Suprapubic skin (tissue), 4 donors: ENCODE measurements around the gene VHLL. TPM values are rescaled to one million over a fixed set of nuclear protein-coding genes. Genes with fewer than 3 reads are reported as not detected.

Experiments used
- DNase-seq, 2 donors: peaks; one replicate each; pipeline ENCODE4 v3.0.0-alpha.2; 2019; ENCODE audit warnings: low spot score in 2 of 2
- H3K27ac ChIP-seq: fragments of 200-600 bp; sonication (generic); one replicate; pipeline ENCODE4 v1.5.1; 2019
- H3K27me3 ChIP-seq: fragments of 200-600 bp; sonication (generic); one replicate; pipeline ENCODE4 v1.5.1; 2019
- H3K36me3 ChIP-seq: fragments of 200-600 bp; sonication (generic); one replicate; pipeline ENCODE4 v1.5.1; 2019
- H3K4me1 ChIP-seq: fragments of 200-600 bp; sonication (generic); one replicate; pipeline ENCODE4 v1.5.1; 2019
- H3K4me3 ChIP-seq: fragments of 200-600 bp; sonication (generic); one replicate; pipeline ENCODE4 v1.5.1; 2019; ENCODE audit warnings: mild to moderate bottlenecking
- H3K9me3 ChIP-seq: fragments of 200-600 bp; sonication (generic); one replicate; pipeline ENCODE4 v1.5.1; 2019
- CTCF ChIP-seq, 2 donors: fragments of 200-600 bp in 1 of 2; fragments of 450-650 bp in 1 of 2; sonication (generic) in 1 of 2; IDR thresholded peaks; one replicate each; pipeline ENCODE4 v1.5.1; 2016 to 2019; ENCODE audit warnings: antibody characterized with exemption in 2 of 2, mild to moderate bottlenecking in 1 of 2, moderate library complexity in 1 of 2
- EP300 ChIP-seq: sonication (generic); formaldehyde crosslinking; IDR thresholded peaks from one replicate; pipeline ENCODE4 v1.6.1; 2017; ENCODE audit warnings: antibody characterized with exemption
- POLR2A ChIP-seq, 2 donors: fragments of 450-650 bp; IDR thresholded peaks; one replicate each; pipeline ENCODE4 v1.6.1; 2017; ENCODE audit warnings: antibody characterized with exemption in 2 of 2, mild to moderate bottlenecking in 2 of 2, moderate library complexity in 2 of 2
- POLR2AphosphoS5 ChIP-seq, 3 donors: sonication (generic); formaldehyde crosslinking; IDR thresholded peaks; one replicate each; pipeline ENCODE4 v1.6.1; 2017; ENCODE audit warnings: antibody characterized with exemption in 3 of 3
- WGBS: methylation state at CpG from one replicate; pipeline ENCODE4 v1.1.5; 2018; 5-methylcytosine and 5-hydroxymethylcytosine counted together
- total RNA-seq, 4 donors: library from RNA; depleted of rRNA; stranded (reverse); fragments of >200 nt; gene quantifications; one replicate each; pipeline ENCODE4 v1.1.0, GENCODE V29; 2016

VHLL gene
- total RNA-seq, 4 donors from 2014 or later = not detected

DNA sequence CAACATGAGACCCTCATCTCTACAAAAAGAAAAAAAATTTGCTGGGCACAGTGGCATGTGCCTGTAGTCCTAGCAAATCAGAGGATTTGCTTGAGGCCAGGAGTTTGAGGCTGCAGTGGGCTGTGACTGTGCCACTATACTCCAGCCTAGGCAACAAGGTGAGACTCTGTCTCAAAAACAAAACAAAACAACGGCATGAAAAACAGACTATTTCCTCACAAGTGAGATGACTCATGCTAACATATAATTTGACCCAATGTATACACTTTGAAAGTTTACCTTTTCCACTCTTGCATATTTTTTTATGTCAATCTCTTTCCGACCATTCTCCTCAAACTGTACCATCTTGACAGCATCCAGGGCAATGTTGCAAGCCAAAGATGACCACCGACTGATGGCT is 21.5 kb upstream of the VHLL start:
- WGBS = 80% methylated on average over 3 of the region's 3 CpGs
- Histone ChIP-seq H3K4me1 (no peaks in the 10 kb centered on the region), H3K9me3 (no peaks in the 10 kb centered on the region), H3K36me3 (peaks cover 95% of the 10 kb centered on the region), H3K27me3 (no peaks in the 10 kb centered on the region), H3K4me3 (no peak overlapping the region), H3K27ac (no peak overlapping the region)
- DNase-seq = no peak
- no peak for TF ChIP-seq EP300
- TF ChIP-seq CTCF (IDR thresholded peaks at IDR 0.05) = no peak
- no peak for TF ChIP-seq POLR2AphosphoS5 (IDR thresholded peaks at IDR 0.05)
- no peak for TF ChIP-seq POLR2A (IDR thresholded peaks at IDR 0.05)

DNA sequence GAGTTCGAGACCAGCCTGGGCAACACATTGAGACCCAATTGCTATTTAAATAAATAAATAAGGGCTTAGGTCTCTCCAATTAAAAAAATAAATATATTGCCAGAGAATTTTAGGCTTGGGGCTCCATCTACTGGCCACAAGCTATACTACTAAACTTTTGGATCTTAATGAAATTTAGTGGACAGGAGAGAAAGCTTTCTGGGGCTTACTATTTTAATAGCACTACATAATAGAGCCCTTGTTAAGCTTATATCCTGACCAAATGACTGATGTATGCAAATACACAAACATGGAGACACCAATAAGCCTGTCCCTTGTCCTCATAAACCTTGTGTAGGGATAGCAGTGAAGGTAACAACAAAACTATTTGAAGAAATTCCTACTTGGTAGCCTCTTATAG is 20.6 kb upstream of the VHLL start:
- no peak overlapping the region for H3K27ac ChIP-seq
- no peak overlapping the region for H3K4me3 ChIP-seq
- no peaks in the 10 kb centered on the region for H3K27me3 ChIP-seq
- WGBS = 62% methylated on average over 1 of the region's 1 CpG
- H3K4me1 ChIP-seq = no peaks in the 10 kb centered on the region
- H3K9me3 ChIP-seq = no peaks in the 10 kb centered on the region
- H3K36me3 ChIP-seq = peaks cover 99% of the 10 kb centered on the region
- TF ChIP-seq CTCF (IDR thresholded peaks at IDR 0.05) (peak; percentile 5 to 41), POLR2A (IDR thresholded peaks at IDR 0.05) (no peak)
- DNase-seq = peak in 1 of 2 donors; percentile 18

DNA sequence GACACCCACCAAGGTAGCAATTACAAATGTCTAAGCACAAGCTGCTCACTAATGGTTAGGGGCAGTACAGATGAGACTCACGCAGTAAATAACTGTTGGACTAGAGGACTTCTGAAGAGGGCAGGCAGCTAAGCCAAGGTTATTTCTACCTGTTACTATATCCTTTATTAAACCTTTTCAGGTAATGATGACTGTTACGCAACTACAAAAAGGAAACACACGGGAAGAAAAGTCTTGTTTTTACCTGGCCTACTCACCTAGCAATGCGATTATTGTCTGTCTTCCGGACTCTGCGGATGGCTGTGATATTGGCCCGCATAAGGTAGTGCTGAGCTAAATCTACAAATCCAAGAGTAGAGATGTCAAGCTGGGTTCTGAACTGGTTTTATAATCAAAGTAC is 17.8 kb upstream of the VHLL start:
- Histone ChIP-seq H3K9me3 (no peaks in the 10 kb centered on the region), H3K4me3 (no peak overlapping the region), H3K27me3 (no peaks in the 10 kb centered on the region), H3K36me3 (peaks cover 97% of the 10 kb centered on the region), H3K27ac (no peak overlapping the region), H3K4me1 (no peaks in the 10 kb centered on the region)
- 88% methylated on average over 7 of the region's 7 CpGs for WGBS
- TF ChIP-seq CTCF (IDR thresholded peaks at IDR 0.05) (no peak), POLR2AphosphoS5 (IDR thresholded peaks at IDR 0.05) (no peak), POLR2A (IDR thresholded peaks at IDR 0.05) (no peak), EP300 (no peak)
- peak in 1 of 2 donors; percentile 5 for DNase-seq

- H3K27ac ChIP-seq = peak overlapping the region; percentile 10
- TF ChIP-seq POLR2A (IDR thresholded peaks at IDR 0.05) = no peak
- TF ChIP-seq EP300 = no peak
- TF ChIP-seq POLR2AphosphoS5 (IDR thresholded peaks at IDR 0.05) = no peak
- TF ChIP-seq CTCF (IDR thresholded peaks at IDR 0.05) = no peak
Measured at GRCh38 chr1:156310962-156311361, 11.9 kb upstream of the VHLL start.

GRCh38 chr1:156308078-156308477 is 9.0 kb upstream of the VHLL start:
- Histone ChIP-seq H3K27ac (peak overlapping the region; percentile 33), H3K9me3 (no peaks in the 10 kb centered on the region), H3K27me3 (no peaks in the 10 kb centered on the region), H3K4me3 (no peak overlapping the region), H3K36me3 (peaks cover 63% of the 10 kb centered on the region), H3K4me1 (peaks cover 26% of the 10 kb centered on the region)
- TF ChIP-seq POLR2A (IDR thresholded peaks at IDR 0.05) = no peak
- no peak for DNase-seq

More at GRCh38 chr1:156310962-156311361, 11.9 kb upstream of the VHLL start:
- Histone ChIP-seq H3K4me1 (peaks cover 15% of the 10 kb centered on the region), H3K9me3 (no peaks in the 10 kb centered on the region), H3K27me3 (no peaks in the 10 kb centered on the region), H3K36me3 (peaks cover 92% of the 10 kb centered on the region), H3K4me3 (no peak overlapping the region)
- peak in 1 of 2 donors; percentile 49 for DNase-seq
- 53% methylated on average over 4 of the region's 6 CpGs for WGBS

GRCh38 chr1:156305215-156305614 is 6.1 kb upstream of the VHLL start:
- H3K4me3 ChIP-seq = no peak overlapping the region
- no peaks in the 10 kb centered on the region for H3K27me3 ChIP-seq
- peaks cover 27% of the 10 kb centered on the region for H3K4me1 ChIP-seq
- no peak for DNase-seq
- 61% methylated on average over 2 of the region's 2 CpGs for WGBS
- peaks cover 36% of the 10 kb centered on the region for H3K36me3 ChIP-seq
- TF ChIP-seq POLR2A (IDR thresholded peaks at IDR 0.05) (no peak), POLR2AphosphoS5 (IDR thresholded peaks at IDR 0.05) (no peak), CTCF (IDR thresholded peaks at IDR 0.05) (no peak), EP300 (no peak)
- peak overlapping the region; percentile 24 for H3K27ac ChIP-seq
- no peaks in the 10 kb centered on the region for H3K9me3 ChIP-seq
